Fibroblast of pulmonary artery (primary cell): Measurements from ENCODE around the gene RBM17.

Experiments used
- DNase-seq: peaks from one replicate; pipeline ENCODE4 v3.0.0-alpha.2; 2010; ENCODE audit warnings: low read depth
- H3K4me3 ChIP-seq: replicated peaks from 2 replicates; pipeline ENCODE4 v1.5.1; 2011; ENCODE audit warnings: low read depth, mild to moderate bottlenecking, control low read depth, low read length, moderate library complexity
- TF ChIP-seq, protein P1 (sequence below): IDR thresholded peaks from 2 replicates; pipeline ENCODE4 v1.5.1; 2011; ENCODE audit warnings: mild to moderate bottlenecking, control low read depth, low read length, inconsistent platforms; ENCODE audit errors: missing control alignments

Gene RBM17

DNA sequence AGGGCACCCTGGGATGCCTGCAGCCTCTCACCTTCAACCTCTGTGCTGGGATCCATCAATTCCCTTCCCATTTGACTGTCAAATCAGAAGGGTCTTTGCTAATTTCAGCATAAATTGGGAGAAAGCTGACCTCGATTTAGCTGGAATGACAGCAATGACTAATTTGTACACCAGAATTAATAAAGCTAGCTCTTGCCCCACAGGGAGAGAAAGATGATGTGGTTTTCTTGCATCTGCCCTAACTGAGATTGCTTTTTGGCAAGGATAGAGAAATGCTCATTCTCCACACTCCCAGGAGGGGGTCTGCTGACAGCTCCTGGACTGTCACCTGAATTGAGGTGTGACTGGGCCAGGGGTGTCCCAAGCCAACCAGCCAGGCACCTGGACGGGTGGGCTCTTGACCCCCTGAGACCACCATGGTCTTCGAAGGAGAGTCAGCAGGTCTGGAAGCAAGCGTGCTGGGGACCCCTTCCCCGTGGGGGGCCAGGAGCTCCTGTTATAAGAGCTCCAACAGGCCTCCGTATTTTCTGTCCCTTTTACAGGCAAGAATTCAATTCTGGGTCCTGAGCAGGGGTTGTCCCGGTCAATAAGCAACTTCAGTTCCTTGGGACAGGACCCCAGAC is 42.1 kb downstream of the RBM17 start:
- H3K4me3 ChIP-seq = no peak overlapping the region
- no peak for DNase-seq
- TF ChIP-seq, protein P1, sequence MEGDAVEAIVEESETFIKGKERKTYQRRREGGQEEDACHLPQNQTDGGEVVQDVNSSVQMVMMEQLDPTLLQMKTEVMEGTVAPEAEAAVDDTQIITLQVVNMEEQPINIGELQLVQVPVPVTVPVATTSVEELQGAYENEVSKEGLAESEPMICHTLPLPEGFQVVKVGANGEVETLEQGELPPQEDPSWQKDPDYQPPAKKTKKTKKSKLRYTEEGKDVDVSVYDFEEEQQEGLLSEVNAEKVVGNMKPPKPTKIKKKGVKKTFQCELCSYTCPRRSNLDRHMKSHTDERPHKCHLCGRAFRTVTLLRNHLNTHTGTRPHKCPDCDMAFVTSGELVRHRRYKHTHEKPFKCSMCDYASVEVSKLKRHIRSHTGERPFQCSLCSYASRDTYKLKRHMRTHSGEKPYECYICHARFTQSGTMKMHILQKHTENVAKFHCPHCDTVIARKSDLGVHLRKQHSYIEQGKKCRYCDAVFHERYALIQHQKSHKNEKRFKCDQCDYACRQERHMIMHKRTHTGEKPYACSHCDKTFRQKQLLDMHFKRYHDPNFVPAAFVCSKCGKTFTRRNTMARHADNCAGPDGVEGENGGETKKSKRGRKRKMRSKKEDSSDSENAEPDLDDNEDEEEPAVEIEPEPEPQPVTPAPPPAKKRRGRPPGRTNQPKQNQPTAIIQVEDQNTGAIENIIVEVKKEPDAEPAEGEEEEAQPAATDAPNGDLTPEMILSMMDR = no peak

DNA sequence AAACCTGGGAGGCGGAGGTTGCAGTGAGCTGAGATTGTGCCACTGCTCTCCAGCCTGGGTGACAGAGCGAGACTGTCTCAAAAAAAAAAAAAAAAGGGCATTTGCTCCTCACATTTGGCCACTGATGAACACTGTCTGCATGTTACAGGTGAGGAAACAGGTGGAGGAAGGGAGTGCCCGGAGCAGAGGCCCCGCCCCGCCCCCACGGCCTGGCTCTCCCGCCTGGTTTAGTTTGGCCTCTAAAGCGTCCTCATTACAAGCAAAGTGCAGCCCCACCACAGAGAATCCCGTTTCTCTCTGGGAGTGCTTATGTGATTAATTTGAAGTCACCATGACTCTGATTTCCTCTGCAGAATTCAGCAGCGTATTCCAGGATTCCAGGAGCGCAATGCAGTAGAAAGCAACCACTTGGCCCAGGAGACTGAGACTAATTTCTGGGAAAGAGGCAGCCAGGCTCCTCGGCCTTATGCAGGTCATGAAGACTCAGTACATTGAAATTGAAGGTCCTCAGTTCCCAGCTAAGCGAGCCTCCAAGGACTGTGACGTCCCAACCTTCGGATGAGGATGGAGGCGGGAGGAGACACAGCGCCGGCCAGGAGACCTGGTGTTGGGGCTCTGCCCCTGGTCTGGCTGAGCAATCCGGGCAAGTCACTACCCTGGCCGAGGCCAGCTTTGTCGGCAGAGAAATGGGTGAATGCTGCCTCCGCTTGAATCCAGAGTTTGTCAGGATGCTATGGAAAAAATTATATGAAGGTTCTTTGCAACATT is 44.7 kb downstream of the RBM17 start:
- TF ChIP-seq, protein P1 = no peak
- H3K4me3 ChIP-seq = no peak overlapping the region
- no peak for DNase-seq

DNA sequence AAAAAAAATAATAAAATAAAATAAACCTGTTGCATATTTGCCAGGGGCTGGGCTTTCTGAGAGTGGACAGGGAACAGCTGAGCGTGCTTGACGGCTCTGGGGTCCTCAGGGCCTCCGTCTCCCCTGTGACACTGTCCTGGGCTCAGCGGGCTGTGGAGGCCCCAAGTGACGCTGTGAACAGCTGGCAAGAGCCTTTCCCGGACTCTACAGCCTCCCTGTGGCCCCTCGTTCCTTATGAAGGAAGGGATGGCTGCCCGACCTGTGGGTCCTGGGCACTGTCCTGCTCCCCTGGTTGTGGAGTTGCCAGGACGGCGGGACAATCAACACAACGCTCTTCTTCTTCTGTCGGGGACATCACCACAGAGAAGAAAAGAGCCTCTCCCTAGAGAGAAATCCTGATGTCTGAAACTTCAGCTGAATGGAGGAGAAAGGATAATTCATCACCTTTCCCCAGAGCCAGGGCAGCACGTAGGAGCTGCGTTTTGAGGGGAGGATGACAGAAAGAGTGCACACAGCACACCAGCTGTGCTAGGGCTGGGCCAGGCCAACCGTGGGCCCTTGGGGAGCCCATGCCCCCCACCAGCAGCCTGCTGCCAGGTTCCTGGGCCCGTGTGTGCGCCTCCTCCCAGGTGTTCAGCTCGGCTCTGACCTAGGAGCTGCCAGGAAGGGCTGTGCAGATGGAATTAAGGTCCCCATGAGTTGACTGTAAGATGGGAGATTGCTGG is 45.4 kb downstream of the RBM17 start:
- DNase-seq = no peak
- TF ChIP-seq, protein P1 = no peak
- H3K4me3 ChIP-seq = no peak overlapping the region

DNA sequence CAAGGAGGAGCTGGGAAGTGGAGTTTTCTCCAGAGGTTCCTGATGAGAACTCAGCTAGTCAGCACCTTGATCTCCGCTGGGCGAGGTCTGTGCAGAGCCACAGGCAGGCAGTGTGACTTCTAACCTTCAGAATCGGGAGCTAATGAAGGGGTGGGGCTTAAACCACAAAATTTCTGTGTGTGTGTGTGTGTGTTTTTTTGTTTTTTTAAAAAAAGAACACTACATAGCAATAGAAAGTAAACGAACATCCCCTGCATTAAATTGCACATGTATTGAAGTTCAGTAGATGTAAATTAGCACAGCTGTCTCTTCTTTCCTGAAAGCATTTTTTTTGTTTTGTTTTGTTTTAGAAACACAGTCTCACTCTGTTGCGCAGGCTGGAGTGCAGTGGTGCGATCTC is 46.2 kb downstream of the RBM17 start:
- TF ChIP-seq, protein P1 = no peak
- no peak overlapping the region for H3K4me3 ChIP-seq
- no peak for DNase-seq

DNA sequence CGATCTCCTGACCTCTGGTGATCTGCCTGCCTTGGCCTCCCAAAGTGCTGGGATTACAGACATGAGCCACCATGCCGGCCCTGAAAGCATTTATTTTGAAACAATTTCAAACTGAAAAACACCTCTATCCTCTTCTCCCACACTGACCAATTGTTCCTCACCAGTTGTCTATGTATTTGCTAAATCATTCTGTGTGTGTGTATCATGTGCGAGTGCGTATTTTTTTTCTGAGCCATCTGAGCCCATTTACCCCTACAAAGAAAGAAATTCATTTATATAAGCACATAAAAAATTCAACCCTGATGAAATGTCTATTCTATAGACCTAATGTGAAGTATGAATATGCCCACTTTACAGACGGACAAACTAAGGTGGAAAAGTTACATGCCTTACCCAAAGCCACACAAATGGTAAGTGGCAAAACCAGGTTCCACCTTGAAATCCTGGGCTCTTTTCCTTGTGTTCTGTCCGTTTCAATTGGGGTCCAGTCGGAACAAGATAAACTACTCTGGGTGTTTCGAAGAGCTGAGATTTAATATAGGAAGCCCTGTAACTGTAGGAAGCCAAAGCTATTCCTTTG is 46.8 kb downstream of the RBM17 start:
- no peak for DNase-seq
- TF ChIP-seq, protein P1 = no peak

DNA sequence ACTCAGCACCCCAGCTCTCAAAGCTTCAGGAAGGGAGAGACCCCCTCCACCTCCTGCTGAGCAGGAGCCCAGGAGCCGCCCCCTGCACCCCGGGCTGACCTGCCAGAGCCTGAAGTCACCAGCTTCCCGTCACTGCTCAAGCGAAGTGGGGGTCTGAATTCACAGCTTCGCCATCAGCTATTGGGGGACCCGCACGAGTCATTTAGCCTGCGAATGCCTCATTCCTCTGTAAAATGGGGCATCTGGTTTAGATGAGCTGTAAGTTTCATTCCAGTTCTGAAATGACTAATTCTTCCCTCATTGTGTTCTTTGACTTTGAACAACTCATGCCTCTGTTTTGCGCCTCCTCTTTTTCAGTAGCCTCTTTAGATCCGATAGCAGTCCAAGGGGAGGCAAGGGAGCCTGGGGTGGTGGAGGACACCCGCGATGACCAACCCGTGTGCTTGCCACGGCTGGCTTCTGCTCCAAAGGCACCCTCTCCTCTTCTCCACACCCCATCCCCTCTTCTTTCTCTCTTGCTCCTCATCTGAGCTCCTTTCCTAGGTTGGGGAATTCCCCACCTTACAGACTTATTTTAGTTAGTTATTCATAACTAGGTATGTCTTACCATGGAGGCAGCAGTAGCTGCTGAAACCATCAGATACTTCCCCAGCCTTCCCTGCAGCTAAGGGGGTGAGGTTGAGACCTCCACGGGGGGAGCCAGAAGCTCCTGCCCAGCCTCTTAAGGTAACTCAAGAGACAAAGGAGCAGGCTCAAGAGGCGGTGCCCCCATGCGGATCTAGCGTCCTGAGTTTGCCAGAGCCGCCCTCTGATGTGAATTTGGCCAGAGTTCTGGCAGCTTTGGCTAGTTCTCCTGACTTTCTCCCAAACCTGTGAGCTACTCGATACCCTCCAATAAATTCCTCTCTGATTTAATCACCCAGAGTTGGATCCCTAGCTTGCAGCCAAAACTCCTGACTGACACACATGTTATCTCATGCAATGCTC is 47.7 kb downstream of the RBM17 start:
- TF ChIP-seq, protein P1 = peak; percentile 10
- DNase-seq = peak; percentile 58
- no peak overlapping the region for H3K4me3 ChIP-seq

More for the DNA sequence above, 46.8 kb downstream of the RBM17 start:
- H3K4me3 ChIP-seq = no peak overlapping the region
